ENCODE data around the gene FGFBP3.

DNA sequence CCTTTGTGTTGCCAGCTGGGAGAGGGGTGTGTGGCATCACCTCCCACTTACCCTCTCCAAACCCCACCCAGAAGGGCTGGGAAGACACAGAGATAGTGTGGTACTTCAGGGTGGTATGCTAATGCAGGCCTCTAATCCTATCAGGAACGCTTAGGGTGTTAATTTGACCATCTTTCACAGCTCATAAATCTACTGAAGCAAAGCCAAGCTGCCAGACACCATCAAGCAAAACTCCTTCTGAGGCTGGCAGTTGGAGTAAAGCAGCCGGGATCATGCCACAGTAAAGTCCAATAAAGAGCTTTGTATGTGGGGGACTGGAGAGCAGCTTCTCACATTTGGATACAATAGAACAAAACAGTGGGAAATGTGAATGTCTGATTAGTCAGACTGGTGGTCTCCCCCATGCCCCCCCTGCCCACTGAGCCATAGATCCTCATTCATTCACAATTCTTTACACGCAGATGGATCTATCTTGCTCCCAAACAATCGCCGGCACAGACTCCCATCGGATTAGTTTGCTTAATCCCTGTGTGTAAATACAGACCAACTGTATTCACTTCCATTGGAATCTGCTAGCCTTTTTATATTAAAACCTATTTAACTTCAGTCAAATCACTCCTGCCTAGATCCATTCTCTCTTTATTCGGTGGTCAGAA lies 29.6 kb downstream of the FGFBP3 start:
- TF ChIP-seq, protein P1, sequence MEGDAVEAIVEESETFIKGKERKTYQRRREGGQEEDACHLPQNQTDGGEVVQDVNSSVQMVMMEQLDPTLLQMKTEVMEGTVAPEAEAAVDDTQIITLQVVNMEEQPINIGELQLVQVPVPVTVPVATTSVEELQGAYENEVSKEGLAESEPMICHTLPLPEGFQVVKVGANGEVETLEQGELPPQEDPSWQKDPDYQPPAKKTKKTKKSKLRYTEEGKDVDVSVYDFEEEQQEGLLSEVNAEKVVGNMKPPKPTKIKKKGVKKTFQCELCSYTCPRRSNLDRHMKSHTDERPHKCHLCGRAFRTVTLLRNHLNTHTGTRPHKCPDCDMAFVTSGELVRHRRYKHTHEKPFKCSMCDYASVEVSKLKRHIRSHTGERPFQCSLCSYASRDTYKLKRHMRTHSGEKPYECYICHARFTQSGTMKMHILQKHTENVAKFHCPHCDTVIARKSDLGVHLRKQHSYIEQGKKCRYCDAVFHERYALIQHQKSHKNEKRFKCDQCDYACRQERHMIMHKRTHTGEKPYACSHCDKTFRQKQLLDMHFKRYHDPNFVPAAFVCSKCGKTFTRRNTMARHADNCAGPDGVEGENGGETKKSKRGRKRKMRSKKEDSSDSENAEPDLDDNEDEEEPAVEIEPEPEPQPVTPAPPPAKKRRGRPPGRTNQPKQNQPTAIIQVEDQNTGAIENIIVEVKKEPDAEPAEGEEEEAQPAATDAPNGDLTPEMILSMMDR (conservative IDR thresholded peaks at IDR 0.05; ENCODE audit: low read depth in 2 of 2) = no peak
- TF ChIP-seq JUNB (IDR thresholded peaks at IDR 0.05; ENCODE audit: unreplicated experiment) = no peak
- TF ChIP-seq POLR2AphosphoS5 (IDR thresholded peaks at IDR 0.05; ENCODE audit: low read depth) = no peak
- no peak for TF ChIP-seq EZH2phosphoT487 (IDR thresholded peaks at IDR 0.05; ENCODE audit: unreplicated experiment)

Data from GM23338 (cell line).